ENCODE results near the gene HERC5. TPM values are rescaled to one million over a fixed set of nuclear protein-coding genes. Genes with fewer than 3 reads are reported as not detected.
A peak's percentile ranks its signal among the peaks of the same experiment; 100 is the strongest.

HERC5 gene
- total RNA-seq, 1 experiment from 2014 or later = 17.2 TPM

DNA sequence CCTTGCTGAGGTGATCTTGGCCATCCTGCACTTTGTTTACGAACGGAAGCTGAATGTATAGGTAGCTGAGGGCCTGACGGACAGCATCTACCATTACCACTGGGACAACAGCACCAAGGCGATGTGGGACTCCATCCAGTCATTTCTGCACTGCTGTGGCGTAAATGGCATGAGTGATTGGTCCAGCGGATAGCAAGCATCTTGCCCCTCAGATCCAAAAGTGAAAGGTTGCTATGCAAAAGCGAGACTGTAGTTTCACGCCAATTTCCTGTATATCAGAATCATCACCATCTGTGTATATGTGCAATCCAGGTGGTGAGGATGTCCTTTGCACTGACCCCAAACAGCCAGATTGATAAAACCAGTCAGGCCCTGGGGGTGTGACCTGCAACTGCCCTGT lies 70.9 kb downstream of the HERC5 start:
- Mint-ChIP-seq H3K27ac (peak overlapping the region in 1 of 3 experiments; percentile 18; a peak in 1 of 7 replicates), H3K9me3 (no peaks in the 10 kb centered on the region), H3K27me3 (ENCODE audit: low read depth) (no peaks in the 10 kb centered on the region), H3K36me3 (ENCODE audit: insufficient read depth in 1 of 3, low read depth in 3 of 3) (peaks cover 0 to 1% (median 0%) of the 10 kb centered on the region in 3 experiments; a peak in 2 of 7 replicates), H3K4me1 (peaks cover 11 to 17% of the 10 kb centered on the region in 2 experiments), H3K4me3 (no peak overlapping the region)
- no peak for DNase-seq
- H3K79me2 ChIP-seq (ENCODE audit: insufficient read depth, low read length) = peaks cover 22% of the 10 kb centered on the region; the same call in 1 of the 2 replicates
- no peak overlapping the region for H4K91ac ChIP-seq (ENCODE audit: insufficient read length, low read depth, low read length)
- no peak overlapping the region for H2BK120ac ChIP-seq (ENCODE audit: low read depth, low read length, poor library complexity, severe bottlenecking)
- no peaks in the 10 kb centered on the region for H3K27me3 ChIP-seq (ENCODE audit: insufficient read depth, low read length)
- H2BK15ac ChIP-seq (ENCODE audit: low read depth, low read length) = no peak overlapping the region
- H3K56ac ChIP-seq (ENCODE audit: insufficient read length, low read depth, low read length) = no peak overlapping the region
- no peak overlapping the region for H3K9ac ChIP-seq (ENCODE audit: extremely low read depth, insufficient read length, low read length)
- no peaks in the 10 kb centered on the region for H3K79me1 ChIP-seq (ENCODE audit: insufficient read depth, low read depth, low read length, poor library complexity, severe bottlenecking)
- H3K4me1 ChIP-seq (ENCODE audit: insufficient read depth, low read length) = no peaks in the 10 kb centered on the region; the same call in 1 of the 2 replicates
- no peak overlapping the region for H3K14ac ChIP-seq (ENCODE audit: insufficient read depth, low read length)
- no peak overlapping the region for H3K27ac ChIP-seq (ENCODE audit: insufficient read length, low read depth, low read length)
- TF ChIP-seq, protein P1, sequence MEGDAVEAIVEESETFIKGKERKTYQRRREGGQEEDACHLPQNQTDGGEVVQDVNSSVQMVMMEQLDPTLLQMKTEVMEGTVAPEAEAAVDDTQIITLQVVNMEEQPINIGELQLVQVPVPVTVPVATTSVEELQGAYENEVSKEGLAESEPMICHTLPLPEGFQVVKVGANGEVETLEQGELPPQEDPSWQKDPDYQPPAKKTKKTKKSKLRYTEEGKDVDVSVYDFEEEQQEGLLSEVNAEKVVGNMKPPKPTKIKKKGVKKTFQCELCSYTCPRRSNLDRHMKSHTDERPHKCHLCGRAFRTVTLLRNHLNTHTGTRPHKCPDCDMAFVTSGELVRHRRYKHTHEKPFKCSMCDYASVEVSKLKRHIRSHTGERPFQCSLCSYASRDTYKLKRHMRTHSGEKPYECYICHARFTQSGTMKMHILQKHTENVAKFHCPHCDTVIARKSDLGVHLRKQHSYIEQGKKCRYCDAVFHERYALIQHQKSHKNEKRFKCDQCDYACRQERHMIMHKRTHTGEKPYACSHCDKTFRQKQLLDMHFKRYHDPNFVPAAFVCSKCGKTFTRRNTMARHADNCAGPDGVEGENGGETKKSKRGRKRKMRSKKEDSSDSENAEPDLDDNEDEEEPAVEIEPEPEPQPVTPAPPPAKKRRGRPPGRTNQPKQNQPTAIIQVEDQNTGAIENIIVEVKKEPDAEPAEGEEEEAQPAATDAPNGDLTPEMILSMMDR (conservative IDR thresholded peaks at IDR 0.05) = no peak
- no peaks in the 10 kb centered on the region for H3K9me3 ChIP-seq (ENCODE audit: control insufficient read depth, low read depth, low read length)
- H3K4me2 ChIP-seq (ENCODE audit: insufficient read depth, insufficient read length, low read length) = no peak overlapping the region
- WGBS (ENCODE audit: extremely low coverage, insufficient read length, low lambda C conversion rate) = no CpG with 5 or more reads among the region's 8 CpGs
- no peak overlapping the region for H2AFZ ChIP-seq (ENCODE audit: low read length)
- no peak overlapping the region for H2BK20ac ChIP-seq (ENCODE audit: low read depth, low read length, poor library complexity, severe bottlenecking)
- no peak overlapping the region for H2BK12ac ChIP-seq (ENCODE audit: insufficient read length, low read depth, low read length)
- no peak overlapping the region for H2AK5ac ChIP-seq (ENCODE audit: insufficient read length, low read length)
- peaks cover 5% of the 10 kb centered on the region for H3K23me2 ChIP-seq (ENCODE audit: insufficient read length, low read depth, low read length, poor library complexity, severe bottlenecking)
- peak overlapping the region; percentile 18 for H4K5ac ChIP-seq (ENCODE audit: insufficient read length, low read depth, low read length)
- H3T11ph ChIP-seq (ENCODE audit: low read length) = no peak overlapping the region
- no peak overlapping the region for H2BK5ac ChIP-seq (ENCODE audit: insufficient read length, low read length)
- no peaks in the 10 kb centered on the region for H4K20me1 ChIP-seq (ENCODE audit: control insufficient read depth, insufficient read depth, insufficient read length)
- H3K18ac ChIP-seq (ENCODE audit: insufficient read length, low read depth, low read length) = no peak overlapping the region
- H3K4ac ChIP-seq (ENCODE audit: low read depth, low read length) = no peak overlapping the region
- H3K23ac ChIP-seq (ENCODE audit: insufficient read length, low read depth, low read length) = no peak overlapping the region
- no peak overlapping the region for H4K8ac ChIP-seq (replicated peaks; ENCODE audit: insufficient read length, low read depth, low read length)
